Eye (tissue), 1 donor: ENCODE data around the gene COX7A2L.
"Not testable (repeated sequence)": the region's sequence is repeated elsewhere in the genome, so short reads cannot be mapped to it uniquely, and the experiment has no call there.

Experiments
- DNase-seq: peaks from one replicate; pipeline ENCODE4 v3.0.0-alpha.2; 2015

COX7A2L gene

DNA sequence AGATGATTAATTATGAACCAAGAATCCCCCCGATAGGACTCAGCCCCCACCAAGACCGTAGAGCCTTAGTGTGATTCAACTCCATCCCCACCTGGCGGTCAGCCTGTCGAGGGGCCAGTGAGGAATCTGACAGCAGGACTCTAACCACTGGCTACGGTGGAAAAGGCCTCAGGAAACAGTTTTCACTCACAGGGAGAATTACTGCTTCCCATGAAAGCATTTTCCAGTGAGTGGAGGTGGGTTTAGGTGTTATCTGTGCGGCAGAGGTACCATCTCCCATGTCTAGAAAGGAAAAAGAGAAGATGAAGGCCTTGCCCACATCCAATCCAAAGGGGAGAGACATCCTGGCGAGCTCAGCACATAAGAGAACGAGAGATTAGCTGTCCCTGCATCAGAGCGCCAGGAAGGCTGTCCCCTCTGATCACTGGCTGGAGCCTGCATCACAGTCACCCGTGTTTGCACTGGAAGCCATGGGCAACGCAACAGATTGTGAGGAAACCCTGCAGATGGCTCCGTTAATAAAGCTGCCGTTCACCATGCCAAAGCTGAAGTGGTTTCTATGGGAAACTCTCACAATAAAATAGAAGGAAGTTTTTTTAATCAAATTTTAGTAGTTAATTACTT is 22.3 kb downstream of the COX7A2L start:
- no peak for DNase-seq

DNA sequence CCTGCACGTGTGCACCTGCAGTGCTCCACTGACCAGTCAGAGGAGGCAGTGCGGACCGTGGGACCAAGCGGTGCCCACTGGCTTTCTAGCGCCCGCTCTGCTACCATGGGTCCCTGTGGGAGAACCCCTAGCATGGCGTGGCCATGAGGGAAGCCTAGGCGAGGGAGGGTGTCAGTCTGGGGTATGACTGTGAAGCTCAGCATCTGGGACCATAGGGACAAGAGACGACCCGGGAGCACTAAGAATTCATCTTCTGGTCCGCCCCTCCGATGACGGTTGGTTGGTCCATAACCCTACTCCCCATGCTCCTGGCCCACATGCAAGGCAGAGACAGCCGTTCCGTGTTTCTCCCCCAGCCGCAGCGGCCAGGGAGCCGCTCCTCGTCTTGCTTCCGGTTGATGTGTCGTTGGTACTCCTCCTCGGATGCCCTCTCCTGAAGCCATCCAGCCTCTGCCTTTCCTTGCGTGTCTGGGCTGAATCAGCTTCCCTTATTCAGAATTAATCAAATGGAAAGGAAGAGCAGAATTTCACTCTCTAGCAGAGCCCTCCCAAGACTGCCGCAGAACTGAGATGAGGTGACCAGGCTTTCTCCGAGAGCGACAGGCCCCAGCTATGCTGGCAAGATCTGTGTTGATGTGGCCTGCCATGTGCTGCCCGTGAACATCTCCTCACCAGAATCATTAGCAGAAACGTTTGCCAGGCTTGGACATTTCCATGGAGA is 23.0 kb downstream of the COX7A2L start:
- DNase-seq = no peak

DNA sequence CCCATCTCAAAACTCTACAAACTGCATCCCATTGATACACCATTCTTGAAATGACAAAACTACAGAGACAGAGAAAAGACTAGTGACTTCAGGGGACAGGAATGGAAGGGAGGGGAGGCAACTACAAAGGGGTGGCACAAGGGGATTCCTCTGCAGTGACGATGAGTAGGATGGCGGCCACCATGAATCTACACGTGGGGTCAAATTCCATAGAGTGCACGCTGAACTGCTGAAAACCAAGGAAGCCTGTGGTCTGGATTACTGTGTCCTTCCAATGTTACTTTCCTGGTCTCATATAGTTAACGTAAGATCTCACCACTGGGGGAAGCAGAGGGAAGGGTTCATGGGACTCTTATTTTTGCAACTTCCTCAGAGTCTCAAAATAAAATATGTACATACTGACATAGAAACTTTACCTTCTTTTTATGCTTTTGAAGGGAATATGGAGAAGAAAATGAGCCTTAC is 23.6 kb downstream of the COX7A2L start:
- no peak for DNase-seq

DNA sequence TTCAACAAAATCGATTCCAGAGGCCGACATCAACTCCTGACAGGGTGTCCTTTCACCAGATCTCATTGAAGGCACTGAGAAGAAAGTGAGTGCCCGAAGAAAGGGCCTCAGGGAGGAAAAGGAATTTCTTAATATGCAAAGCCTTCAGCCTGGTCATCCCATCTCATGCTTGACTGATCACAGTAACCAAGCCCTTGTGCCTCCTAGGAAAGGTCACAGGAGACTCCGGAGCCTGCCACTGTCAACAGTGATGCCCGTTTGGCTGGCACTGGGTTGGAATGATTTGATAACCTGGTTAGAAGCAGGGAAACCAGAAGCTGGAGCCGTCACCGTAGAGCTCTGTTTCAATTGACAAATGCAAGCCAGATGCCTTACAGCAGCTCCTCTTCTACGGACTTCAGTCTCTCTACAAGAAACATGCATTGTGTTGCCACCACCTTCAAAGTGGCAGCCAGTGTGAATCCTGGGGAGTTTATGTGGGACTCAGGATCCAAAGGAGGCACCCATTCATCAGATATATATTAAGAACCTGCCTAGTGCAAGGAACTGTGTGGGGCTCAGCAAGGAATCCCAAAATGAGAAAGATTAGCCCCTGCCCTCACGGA is 24.6 kb downstream of the COX7A2L start:
- peak; percentile 80 for DNase-seq

DNA sequence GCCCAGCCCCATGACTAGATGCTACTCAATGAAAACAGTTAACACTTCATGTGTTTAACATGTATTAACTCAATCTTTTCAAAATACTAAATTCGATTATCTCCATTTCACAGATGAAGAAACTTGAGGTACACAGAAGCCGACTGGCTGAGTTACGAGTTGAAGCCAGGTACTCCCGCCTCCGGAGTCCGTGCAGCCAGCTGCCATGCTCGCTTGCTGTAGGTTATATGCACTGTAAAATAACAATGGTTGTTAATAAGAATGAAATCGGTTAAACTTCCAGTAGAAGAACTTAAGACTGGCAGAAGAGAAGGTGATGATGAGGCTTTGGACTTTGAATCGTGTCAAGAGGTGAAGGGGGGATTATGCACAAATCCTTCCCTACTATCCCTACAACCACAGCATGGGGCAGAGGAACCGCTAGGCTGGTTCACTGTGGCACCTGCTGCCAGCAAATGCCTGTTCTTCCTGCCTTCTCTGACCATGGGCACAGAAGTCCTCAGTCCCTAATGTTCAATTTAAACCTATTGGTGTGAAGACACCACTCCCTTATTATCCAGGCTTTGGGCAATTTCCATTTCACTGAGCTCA is 25.4 kb downstream of the COX7A2L start:
- no peak for DNase-seq

DNA sequence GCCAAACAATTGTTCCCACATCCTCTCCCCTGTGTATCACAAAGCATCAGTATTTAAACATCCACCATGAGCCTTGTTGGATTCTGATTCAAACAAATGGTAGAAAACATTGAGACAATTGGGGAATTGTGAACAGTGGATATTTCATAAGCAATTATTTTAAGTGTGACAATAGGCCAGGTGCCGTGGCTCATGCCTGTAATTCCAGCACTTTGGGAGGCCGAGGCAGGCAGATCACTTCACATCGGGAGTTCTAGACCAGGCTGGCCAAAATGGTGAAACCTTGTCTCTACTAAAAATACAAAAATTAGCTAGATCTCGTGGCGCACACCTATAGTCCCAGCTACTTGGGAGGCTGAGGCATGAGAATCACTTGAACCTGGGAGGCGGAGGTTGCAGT is 26.2 kb downstream of the COX7A2L start:
- not testable (repeated sequence) for DNase-seq

DNA sequence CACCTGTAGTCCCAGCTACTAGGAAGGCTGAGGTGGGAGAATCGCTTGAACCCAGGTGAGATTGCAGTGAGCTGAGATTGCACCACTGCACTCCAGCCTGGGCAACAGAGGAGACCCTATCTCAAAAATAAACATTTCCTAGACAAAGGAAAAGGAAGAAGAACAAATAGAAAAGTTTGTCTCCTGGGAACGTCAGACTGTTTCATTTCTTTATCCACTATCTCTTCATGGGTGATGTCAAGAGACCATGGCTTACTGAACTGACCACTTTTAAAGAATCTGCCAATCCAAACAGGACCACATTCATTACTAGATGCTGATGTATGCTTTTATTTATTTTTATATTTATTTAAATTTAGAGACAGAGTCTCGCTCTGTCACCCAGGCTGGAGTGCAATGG is 26.8 kb downstream of the COX7A2L start:
- DNase-seq = no peak

DNA sequence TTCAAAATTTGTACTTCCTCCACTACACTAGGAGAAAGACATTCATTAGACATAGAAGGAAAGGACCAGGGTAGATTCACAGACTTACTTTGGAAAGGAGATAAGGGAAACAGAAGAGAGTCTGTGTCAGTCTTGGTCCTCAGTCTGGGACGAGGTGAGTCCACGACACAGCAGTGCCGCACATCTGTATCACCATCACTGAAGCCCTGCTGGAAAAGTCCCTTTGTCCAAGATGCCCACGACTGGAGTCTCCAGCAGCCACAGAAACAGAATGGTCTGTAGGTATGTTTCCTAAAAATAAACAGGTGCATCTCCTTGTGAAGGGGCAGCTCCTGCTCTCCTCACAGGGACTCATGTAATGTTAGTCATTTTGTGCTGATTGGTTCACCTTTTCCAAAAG is 27.4 kb downstream of the COX7A2L start:
- no peak for DNase-seq

DNA sequence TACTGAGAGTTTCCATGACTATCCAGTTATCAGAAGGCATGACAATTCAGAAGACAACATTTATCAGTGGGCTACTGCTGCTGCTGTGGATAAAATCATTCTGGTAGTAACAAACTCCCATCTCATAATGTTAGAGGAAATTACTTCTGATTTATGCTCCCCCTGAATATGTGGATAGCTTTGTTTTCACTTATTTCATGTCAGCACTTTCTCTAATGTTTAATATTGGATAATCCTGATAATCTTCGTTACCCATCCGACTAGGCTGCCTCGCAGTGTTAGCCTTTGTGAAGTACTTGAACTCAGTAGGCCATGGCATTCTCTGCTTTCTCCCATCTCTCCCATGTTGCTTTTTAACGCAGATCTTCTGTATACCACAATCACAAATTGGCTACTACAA is 28.4 kb downstream of the COX7A2L start:
- DNase-seq = no peak

DNA sequence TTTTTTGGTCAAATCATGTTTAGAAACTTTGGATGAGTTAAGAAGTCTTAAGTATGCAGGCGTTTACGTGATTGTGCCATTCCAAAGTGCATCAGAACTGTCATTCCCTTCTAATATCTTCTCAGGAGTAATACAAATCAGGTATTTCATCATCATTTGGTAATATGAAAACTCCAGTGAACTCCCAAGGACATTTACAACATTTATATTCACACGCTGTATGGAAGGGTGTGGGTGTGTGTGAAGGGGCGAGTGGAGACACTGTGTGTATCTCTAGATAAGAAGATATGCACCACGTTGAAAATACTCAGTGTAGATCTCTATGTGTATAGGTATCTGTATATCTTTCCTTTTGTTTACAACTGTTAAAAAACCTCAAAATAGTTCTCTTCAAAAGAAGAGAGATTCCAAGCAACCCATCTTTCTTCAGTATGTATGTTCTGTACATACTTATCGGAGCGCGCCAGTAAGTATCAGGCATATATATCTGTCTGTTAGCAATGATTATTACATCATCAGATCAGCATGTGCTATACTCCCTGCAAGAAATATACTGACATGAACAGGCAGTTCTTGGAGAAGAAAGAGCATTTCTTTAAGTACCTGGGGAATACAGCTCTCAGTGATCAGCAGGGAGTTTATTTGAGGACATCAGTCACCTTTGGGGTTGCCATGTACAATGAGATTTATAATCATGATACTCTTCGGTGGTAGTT is 29.3 kb downstream of the COX7A2L start:
- no peak for DNase-seq

DNA sequence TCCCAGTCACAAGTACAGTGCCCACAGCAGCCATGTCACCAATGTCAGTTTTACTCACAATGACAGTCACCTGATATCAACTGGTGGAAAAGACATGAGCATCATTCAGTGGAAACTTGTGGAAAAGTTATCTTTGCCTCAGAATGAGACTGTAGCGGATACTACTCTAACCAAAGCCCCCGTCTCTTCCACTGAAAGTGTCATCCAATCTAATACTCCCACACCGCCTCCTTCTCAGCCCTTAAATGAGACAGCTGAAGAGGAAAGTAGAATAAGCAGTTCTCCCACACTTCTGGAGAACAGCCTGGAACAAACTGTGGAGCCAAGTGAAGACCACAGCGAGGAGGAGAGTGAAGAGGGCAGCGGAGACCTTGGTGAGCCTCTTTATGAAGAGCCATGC is 31.3 kb downstream of the COX7A2L start:
- no peak for DNase-seq

DNA sequence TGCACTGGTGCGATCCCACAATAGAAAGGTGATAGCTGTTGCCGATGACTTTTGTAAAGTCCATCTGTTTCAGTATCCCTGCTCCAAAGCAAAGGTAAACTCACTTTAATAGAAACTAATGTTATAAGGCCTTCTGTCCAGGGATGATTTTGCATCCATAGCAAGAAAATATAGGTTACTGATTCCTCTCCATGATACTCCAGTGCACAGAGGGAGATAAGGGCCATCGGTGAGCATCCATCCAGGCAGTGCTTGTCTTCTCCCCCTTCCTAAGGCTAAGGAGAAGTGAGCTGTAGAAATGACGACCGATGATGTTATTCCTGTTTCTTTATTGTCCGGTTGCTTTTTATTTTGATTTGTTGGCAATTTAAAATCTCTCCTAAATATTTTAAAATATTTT is 32.1 kb downstream of the COX7A2L start:
- DNase-seq = no peak

DNA sequence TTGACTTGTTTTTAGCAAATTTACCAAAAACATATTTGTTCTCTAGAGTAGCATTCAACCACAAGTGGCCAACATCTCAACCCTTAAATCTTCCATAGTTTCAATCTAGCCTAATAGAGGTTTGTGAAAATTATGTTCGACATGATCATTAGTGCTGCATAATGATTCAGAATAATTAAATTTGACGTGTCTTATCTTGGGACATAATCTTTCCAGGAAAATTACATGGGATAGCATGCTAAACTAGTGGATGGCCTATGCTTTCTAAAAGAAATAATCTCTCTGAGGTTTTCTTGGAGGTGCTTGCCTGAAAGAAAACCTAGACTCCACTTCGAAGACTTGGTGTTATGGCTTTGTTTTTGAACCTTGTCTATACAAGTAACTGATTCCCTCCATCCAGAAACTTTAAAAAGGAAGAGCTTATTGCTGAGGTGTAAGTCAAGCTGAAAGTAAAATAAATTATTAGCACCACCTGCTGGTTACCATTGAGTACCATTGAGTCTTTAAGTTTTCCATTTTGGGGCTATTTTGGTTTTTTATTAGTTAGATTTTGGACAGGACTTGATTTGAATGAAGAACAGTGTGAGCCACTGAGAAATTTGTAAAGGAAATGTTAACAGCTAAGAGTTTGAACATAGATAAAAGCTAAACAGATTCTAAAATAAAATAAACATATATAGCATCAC is 32.7 kb downstream of the COX7A2L start:
- DNase-seq = peak; percentile 41

DNA sequence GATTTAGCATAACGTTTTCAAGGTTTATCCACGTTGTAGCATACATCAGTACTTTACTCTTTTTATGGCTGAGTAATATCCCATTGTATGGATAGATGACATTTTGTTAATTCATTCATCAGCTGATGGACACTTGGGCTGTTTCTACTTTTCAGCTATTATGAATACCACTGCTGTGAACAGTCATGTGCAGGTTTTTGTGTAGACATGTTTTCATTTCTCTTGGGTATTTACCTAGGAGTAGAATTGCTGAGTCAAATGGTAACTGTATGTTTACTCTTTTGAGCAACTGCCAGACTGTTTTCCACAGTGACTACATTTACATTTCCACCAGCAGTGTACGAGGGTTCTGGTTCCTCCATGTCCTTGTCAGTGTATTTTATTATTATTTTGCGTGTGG is 33.9 kb downstream of the COX7A2L start:
- no peak for DNase-seq

DNA sequence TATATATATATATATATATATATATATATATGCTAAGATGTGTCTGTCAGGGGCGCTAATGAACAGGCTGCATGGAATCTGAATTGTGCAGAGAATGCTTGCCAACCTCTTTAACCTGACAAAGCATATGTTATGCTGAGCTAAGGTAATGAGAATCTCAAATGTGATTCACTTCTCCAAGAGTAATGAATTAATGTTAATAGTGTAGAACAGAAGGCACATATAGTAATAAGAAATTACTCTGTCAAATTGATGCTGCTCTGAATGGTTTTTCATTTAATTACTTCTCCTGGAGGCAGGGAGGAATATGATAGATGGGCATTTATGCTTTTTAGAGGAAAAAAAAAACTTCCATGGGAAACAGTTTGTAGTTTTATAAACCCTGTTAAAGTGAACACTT is 35.4 kb downstream of the COX7A2L start:
- no peak for DNase-seq

DNA sequence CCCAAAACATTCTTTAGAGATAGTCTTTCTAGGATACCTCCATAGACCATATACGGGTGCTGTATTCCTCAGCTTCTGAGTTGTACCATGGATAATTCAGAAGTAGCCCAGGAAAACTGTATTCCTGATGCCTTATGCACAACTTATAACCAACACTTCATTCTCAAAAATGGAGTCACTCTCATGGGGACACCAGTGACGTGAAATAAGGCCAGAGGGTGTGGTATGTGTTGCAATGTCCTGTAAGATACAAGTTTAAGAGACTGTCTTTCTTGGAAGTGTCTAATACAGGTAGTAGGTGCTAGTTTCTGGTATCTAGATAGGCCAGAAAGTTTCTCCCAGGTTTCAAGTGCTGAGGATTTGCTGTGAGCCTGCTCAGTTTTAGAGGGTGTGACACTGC is 36.1 kb downstream of the COX7A2L start:
- no peak for DNase-seq

DNA sequence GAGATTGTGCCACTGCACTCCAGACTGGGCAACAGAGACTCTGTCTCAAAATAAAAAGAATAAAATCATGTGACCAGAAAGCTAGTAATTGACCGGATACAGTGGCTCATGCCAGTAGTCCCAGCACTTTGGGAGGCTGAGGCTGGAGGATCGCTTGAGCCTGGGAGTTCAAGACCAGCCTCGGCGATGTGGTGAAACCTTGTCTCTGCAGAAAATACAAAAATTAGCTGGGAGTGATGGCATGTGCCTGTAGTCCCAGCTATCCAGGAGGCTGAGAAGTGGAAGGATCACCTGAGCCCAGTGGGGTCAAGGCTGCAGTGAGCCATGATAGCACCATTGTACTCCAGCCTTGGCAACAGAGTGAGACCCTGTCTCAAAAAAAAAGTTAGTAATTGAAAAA is 36.8 kb downstream of the COX7A2L start:
- DNase-seq = no peak

DNA sequence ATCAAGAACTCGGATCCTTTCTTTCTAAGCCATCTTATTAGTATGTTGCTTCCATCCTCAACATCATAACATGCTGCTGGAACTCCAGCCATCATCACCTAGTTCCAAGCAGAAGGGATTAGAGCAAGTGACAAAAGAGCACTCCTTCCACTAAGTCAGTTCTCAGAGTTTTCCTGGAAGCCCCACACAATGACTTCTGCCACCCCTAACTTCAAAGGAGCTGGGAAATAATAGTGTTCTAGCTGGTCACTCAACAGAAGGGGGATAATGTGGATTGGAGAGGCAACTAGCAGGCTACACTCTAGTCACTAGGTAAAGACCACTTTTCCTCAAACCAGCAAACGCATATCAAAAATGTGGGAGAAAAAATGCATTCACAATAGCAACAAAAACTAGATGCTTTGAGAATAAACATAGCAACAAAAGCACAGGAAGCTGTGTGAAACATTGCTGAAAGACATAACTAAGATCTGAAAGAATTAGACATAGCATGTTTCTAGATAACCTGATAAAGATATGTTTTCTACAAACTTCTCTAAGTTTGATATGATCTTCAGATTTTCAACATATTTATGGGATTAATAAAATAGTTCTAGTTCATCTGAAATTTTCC is 39.5 kb downstream of the COX7A2L start:
- DNase-seq = no peak

DNA sequence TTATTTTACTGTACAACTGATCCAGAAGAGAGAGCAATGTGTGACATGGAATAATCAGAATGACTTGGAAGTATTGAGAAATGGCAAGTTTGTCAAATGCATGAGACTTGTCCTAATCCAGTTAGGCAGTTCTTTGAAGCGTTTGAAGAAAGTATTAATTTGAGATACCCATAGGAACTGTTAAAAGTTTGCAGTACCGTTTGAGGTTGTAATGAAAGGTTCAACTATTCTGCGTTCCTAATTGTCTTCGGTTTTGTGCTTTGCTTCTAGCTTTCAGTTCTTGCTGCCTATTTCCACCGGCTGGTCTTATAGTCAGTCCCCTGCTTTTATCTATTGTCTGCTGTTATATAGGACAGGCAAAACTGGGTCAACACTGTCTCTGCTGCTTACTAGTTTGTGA is 41.8 kb downstream of the COX7A2L start:
- peak; percentile 41 for DNase-seq

DNA sequence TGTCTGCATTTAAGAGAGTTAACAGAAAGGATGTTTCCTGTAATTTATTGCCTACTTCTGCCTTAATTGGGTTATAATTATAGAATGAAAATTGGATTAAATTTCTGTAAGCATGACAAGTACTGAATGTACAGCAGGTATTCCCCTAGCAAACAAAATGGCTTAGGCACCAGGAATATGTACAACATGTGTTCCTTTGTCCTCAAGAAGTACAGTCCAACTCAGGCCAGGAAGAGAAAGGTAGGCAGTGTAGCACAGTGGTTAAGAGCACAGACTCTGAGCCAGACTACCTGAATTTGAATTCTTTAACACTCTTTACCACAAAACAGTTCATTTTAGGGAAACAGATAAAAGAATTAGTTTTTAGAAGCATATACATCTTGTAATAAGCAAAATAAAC is 43.1 kb downstream of the COX7A2L start:
- no peak for DNase-seq

DNA sequence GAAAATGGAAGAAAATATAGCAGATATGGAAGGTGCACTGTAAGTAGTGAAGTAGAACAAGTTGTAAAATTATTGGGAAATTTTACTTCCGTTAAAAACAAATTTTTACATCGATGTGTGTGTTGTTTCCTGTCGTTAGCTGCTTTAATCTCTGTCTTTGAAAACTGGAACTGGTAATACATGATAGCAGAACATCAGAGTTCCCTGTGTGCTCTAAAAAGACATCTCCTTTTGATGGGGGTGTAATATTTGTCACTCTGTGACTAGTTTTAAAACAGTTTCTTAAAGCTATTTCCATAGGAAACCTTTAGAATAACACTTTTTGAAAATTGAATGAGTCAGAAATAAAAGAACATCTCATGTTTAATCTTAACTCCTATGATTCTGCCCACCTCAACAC is 43.5 kb downstream of the COX7A2L start:
- DNase-seq = no peak

DNA sequence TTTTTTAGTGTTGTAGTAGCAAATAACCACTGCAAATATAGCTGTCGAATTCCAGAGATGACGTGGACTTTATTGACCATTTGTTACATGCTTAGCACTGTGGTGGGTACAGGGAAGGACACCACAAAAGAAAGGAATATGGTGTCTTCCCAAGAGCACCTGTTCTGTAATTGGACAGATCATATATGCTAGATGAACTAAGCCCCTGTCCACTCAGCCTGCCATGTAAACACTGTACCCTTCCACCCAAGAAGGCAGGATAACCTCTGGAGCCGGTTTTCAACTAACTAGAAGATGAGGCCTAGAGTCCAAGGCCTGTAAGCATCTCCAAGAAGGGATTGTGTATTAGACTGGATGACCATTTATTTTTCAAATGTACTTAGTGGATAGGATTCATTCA is 44.1 kb downstream of the COX7A2L start:
- no peak for DNase-seq
